HT-29 (cell line): ENCODE data around the gene EHD4. TPM values are rescaled to one million over a fixed set of nuclear protein-coding genes. Genes with fewer than 3 reads are reported as not detected.

Source experiments
- DNase-seq: peaks from one replicate; pipeline ENCODE4 v3.0.0-alpha.2; 2015; ENCODE audit warnings: low spot score
- total RNA-seq: library from RNA; depleted of rRNA; stranded (reverse); fragments of >200 nt; shearing (Covaris generic); gene quantifications from 2 replicates; pipeline ENCODE4 v1.2.3, GENCODE V29; 2014

The EHD4 gene
- total RNA-seq, 1 experiment from 2014 or later: 60.6 TPM

- no peak for DNase-seq
Measured at GRCh38 chr15:41919954-41920538, 52.3 kb downstream of the EHD4 start.

- DNase-seq: no peak
Measured at GRCh38 chr15:41919201-41919820, 53.0 kb downstream of the EHD4 start.

- no peak for DNase-seq
Measured at GRCh38 chr15:41918506-41919126, 53.7 kb downstream of the EHD4 start.

- peak; percentile 80 for DNase-seq
Measured at GRCh38 chr15:41917767-41918430, 54.5 kb downstream of the EHD4 start.

- DNase-seq: no peak
Measured at GRCh38 chr15:41915255-41915994, 56.9 kb downstream of the EHD4 start.

- DNase-seq: no peak
Measured at GRCh38 chr15:41914411-41914810, 57.9 kb downstream of the EHD4 start.

GRCh38 chr15:41913256-41913655, 59.1 kb downstream of the EHD4 start:
- no peak for DNase-seq

- no peak for DNase-seq
Measured at GRCh38 chr15:41911691-41912345, 60.5 kb downstream of the EHD4 start.

- DNase-seq: no peak
Measured at GRCh38 chr15:41908736-41909461, 63.5 kb downstream of the EHD4 start.

- DNase-seq: no peak
Measured at GRCh38 chr15:41907141-41907540, 65.2 kb downstream of the EHD4 start.

GRCh38 chr15:41906608-41907007, 65.7 kb downstream of the EHD4 start:
- no peak for DNase-seq

- no peak for DNase-seq
Measured at GRCh38 chr15:41905036-41905793, 67.1 kb downstream of the EHD4 start.

GRCh38 chr15:41904541-41905005, 67.8 kb downstream of the EHD4 start:
- DNase-seq: peak; percentile 91

- DNase-seq: no peak
Measured at GRCh38 chr15:41903782-41904181, 68.6 kb downstream of the EHD4 start.

GRCh38 chr15:41901431-41901830, 70.9 kb downstream of the EHD4 start:
- no peak for DNase-seq

GRCh38 chr15:41900526-41901380, 71.6 kb downstream of the EHD4 start:
- no peak for DNase-seq

GRCh38 chr15:41899854-41900442, 72.4 kb downstream of the EHD4 start:
- DNase-seq: no peak

- DNase-seq: no peak
Measured at GRCh38 chr15:41897363-41897799, 75.0 kb downstream of the EHD4 start.
